DOHH2 (cell line): ENCODE data around the gene PRPF4.

Experiments used
- EZH2phosphoT487 ChIP-seq: fragments of 200-600 bp; sonication (generic); IDR thresholded peaks from 2 replicates; pipeline ENCODE4 v1.6.1; 2017; ENCODE audit warnings: borderline replicate concordance, mild to moderate bottlenecking, antibody characterized with exemption, low read length, moderate library complexity, mixed read lengths
- TF ChIP-seq, protein P1 (sequence below): fragments of 200-600 bp; sonication (generic); IDR thresholded peaks from one replicate; pipeline ENCODE4 v1.5.1; 2014; ENCODE audit warnings: antibody characterized with exemption, mild to moderate bottlenecking, low read depth, low read length; ENCODE audit not compliant: poor library complexity, severe bottlenecking

DNA sequence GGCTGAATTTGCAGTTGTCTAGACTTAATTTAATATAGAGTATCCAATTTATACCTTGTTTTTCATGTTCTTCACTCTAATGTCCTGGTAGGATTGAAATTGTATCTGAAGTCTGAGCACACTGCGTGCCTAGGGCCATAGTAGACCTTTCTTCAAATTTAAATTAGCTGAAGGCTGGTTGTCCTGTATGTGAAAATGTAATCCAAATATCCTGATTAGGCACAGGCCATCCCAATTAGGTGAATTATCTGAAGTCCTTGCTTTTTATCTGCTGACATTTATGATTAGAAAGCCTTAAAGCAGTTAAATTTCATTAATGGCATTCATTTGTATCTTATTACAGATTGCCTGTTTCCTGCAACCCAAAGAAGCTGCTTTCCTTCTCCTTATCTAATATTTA is 20.5 kb upstream of the PRPF4 start:
- TF ChIP-seq, protein P1, sequence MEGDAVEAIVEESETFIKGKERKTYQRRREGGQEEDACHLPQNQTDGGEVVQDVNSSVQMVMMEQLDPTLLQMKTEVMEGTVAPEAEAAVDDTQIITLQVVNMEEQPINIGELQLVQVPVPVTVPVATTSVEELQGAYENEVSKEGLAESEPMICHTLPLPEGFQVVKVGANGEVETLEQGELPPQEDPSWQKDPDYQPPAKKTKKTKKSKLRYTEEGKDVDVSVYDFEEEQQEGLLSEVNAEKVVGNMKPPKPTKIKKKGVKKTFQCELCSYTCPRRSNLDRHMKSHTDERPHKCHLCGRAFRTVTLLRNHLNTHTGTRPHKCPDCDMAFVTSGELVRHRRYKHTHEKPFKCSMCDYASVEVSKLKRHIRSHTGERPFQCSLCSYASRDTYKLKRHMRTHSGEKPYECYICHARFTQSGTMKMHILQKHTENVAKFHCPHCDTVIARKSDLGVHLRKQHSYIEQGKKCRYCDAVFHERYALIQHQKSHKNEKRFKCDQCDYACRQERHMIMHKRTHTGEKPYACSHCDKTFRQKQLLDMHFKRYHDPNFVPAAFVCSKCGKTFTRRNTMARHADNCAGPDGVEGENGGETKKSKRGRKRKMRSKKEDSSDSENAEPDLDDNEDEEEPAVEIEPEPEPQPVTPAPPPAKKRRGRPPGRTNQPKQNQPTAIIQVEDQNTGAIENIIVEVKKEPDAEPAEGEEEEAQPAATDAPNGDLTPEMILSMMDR, result no peak
- no peak for TF ChIP-seq EZH2phosphoT487
